ENCODE measurements around the gene RETREG3.

GRCh38 chr17:42629411-42630009 is 20.3 kb upstream of the RETREG3 start:
- TF ChIP-seq CTCF (conservative IDR thresholded peaks at IDR 0.05 in 1 of 2, IDR thresholded peaks at IDR 0.05 in 1 of 2; ENCODE audit: low read depth in 1 of 2, low read length in 2 of 2), result no peak
- TF ChIP-seq EZH2 (IDR thresholded peaks at IDR 0.05; ENCODE audit: low read length, missing control alignments), result no peak

All from fibroblast of lung (primary cell).